Measurements from ENCODE around the gene HLTF.
"Not testable (repeated sequence)": the region's sequence is repeated elsewhere in the genome, so short reads cannot be mapped to it uniquely, and the experiment has no call there.

Gene HLTF

DNA sequence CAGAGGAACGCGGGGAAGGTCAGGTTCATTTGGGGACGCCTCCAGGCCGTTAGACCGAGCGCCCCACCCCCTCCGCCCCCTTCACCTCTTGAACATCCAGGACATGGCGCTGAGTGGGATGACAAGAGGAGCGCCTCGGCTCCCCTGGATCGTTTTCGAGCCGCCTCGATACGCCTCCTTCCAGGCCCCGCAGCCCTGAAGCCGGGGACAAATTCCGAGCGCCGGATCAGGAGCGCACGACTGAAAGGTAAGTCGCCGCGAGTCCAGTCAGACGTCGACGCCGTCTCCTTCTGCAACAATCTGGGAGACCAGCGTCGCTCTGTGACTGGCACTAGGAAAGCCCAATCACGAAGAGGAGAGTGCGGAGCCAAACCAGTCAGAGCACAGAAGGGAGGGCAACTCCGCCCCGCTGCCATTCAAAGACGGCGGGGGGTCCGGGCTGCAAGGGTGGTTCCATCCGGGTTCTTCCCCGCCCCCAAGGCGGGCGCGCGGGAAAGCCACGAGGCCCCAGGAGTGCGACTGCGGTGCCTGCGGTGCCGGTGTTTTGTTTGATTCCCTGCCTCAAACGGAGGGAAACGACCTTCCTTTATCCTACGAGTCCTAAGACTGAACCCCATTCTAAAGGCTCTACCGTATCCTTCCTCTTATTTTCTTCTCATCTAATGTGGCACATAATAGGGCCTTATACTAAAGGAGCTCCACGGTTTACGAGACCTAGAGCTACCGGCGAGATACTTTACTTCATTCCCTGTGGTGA lies at the start of gene HLTF:
TSS of gene HLTF (minus strand) at position 302 of the 757 bp plus-strand sequence. CDS start at position 105, 197 bp downstream.
- peak; percentile 96 for DNase-seq

- no peak for DNase-seq
These were observed 48.2 kb upstream of the HLTF start for GRCh38 chr3:149134575-149134974.

DNA sequence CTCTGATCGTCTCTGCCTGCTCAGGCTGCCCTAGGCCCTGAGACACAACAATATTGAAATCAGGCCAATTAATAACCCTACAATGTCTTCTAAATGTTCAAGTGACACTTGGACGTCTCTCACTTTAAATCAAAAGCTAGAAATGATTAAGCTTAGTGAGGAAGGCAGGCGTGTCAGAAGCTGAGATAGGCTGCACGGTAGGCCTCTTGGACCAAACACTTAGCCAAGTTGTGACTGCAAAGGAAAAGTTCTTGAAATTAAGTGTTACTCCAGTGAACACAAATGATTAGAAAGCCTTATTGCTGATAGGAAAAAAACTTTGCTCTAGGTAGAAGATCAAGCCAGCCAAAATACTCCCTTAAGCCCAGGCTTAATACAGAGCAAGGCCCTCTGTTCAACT lies 45.3 kb upstream of the HLTF start:
- no peak for DNase-seq

DNA sequence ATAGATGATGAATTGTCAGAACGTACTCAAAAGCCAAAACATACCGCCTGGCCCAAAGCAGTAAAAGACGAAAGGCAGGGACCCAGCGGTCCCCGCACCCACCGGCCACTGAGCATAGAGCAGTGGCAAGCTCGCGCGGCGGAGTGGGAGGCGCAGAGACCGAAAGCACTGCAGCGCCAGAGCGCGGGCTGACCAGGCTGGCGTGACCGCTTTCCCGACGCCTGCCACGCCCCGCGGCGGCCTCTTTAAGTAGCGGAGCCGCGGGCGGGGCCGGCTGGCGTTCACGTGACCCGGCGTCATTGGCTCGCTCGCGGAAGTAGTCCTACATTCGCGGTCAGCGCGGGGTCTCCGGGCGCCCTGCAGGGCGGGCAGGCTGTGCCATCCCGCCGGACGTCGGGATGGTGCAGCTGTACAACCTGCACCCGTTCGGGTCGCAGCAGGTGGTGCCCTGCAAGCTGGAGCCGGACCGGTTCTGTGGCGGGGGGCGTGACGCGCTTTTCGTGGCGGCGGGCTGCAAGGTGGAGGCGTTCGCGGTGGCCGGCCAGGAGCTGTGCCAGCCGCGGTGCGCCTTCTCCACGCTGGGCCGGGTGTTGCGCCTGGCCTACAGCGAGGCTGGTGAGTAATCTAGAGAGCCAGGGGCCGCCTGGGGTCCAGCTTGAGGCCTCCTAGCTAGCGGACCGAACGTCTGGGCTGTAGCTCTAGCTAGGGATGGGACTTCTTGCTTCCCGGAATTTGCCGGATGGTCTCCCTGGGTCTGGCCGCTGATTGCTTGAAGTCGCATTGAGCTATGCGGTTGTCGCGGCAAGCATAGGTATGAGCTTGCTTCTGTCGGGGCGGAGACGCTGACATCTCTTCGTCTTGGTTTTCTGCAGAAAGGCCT lies 43.2 kb upstream of the HLTF start, which contains the start of gene HPS3:
TSS of gene HPS3 (plus strand) at position 313 of the 880 bp plus-strand sequence. CDS start at position 399, 86 bp downstream.
- peak; percentile 94 for DNase-seq

DNA sequence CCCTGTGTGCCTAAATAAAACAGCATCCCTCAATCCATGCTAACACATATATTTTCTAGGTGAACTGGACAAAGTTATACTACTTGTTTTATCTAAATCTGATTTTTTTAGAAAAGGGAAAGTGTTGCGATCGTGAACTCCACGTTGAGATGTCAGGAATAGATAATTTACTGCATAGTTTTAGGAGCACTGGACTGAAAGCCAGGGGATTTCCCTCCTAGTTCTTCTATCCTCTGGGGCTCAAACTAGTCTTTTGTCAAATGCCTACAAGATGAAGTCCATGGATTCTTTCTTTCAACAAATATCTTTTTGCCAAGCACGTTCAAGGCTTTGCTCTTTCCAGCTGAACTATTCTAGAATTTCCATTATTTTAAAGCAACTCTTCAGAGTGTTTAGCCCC lies 42.5 kb upstream of the HLTF start:
- no peak for DNase-seq

- no peak for DNase-seq
These were observed 36.6 kb upstream of the HLTF start for GRCh38 chr3:149122721-149123578.

DNA sequence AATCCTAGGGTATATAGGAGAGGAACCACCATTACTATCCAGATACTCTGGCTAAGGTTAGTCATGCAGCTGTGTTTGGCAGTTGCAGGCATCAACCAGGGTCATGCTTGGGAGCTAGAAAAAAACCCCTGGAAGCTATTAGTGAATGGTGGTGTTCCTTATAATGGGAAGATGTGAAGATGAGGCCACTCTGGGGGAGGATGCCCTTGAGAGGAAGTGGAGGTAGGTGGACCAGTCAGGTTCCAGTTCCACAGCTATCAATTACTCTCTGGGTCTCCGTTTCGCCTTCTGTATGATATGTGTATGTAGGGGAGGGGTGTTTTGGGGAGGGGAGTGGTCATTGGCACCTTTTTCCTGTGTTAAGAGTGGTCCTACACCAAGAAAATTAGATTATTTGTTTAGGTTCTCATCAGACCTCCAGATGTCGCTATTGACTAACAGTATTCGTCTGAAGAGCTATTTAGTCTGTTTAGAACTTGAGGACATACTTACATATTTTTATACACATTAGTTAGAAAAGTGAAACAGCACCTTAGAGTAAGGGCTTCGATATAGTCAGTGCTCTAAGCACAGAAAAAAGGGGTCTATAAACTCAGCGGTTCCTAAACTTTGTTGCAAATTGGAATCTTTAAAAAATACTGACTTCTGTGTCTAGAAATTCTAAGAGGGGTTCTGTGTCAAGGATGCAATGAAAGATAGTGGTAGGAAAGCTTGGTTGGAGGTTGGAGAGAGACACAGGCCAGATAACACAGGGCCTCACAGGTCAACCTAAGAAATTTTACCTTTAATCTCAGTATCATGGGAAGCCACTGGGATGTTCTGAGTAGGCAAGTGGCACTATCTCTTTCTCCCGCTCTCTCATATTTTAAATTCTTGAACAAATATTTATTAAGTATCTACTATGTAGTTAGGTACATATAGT lies 34.0 kb upstream of the HLTF start:
- DNase-seq, result peak; percentile 83

DNA sequence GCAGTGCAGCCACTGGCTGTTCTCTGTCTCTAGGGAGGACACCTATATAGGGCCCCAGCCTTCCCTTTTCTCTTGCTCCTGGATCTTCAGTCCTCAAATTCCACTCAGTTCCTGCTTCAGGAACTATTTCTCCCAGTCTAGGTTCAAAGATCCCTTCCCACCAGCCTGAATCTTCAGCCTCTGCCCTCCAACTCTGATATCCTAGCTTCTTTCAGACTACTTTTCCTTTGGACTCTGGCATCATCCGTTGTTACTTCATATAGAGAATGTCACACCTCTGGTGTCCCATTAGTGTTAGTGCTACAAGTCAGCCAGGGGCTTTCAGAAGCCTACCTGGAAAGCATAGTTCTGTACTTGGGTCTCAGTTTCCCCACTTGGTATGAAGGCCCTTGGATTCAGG lies 33.1 kb upstream of the HLTF start:
- no peak for DNase-seq

DNA sequence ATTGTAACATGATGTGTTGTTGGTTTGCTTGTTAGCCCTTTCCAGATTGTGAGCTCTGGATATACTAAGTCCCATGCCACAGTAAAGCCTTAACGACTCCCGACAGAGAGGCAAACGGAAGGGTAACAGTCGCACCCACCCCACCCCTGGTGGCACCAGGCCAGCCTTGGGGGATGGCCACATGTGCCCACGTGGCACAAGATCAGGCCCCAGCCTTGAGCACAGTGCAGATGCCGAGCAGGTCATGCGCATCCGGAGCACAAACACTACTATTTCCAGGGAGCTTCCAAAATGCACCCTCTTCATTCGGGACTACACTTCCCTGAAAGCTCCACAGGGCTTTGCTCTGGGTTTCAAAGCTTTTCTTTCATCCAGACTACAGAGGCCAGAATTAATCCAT lies 32.4 kb upstream of the HLTF start:
- DNase-seq, result no peak

GRCh38 chr3:149115114-149115513 lies 28.8 kb upstream of the HLTF start:
- no peak for DNase-seq

DNA sequence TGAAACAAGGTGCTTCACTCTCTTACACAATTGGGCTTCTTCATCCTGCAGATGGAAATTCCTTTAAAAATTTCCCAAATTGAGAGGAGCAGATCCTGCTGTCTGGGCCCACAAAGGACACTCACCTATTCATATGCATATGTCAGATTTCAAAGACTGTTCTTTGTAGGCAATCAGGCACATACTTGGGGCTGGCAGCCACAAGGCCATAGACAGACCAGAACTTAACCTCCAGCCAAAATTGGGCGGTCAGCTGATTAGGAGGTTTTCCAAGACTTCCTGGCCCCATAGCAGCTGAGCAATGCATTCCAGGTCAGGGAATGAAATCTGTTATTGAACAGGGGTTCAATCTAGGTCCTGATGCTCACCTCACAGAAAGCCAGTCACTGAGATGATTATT lies 28.1 kb upstream of the HLTF start:
- peak; percentile 10 for DNase-seq

DNA sequence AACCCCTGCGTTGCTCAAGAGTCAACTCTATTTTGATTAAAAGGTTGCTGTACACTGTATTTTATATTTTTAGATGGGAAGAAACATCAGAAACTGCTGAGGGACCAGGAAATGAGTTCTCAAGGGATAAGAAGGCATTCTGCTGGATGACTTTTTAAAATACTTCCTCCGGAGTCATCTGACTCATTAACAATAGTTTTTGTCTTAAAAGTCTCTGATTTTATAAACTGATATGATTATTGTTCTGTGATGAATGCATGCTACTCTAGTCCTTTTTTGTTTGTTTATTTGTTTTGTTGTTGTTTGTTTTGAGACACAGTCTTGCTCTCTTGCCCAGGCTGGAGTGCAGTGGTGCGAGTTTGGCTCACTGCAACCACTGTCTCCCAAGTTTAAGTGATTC lies 18.2 kb upstream of the HLTF start:
- DNase-seq, result no peak

- no peak for DNase-seq
These were observed 15.3 kb upstream of the HLTF start for GRCh38 chr3:149101641-149102040.

GRCh38 chr3:149101154-149101553 lies 14.8 kb upstream of the HLTF start:
- DNase-seq, result no peak

GRCh38 chr3:149097987-149098386 lies 11.7 kb upstream of the HLTF start:
- DNase-seq, result not testable (repeated sequence)

DNA sequence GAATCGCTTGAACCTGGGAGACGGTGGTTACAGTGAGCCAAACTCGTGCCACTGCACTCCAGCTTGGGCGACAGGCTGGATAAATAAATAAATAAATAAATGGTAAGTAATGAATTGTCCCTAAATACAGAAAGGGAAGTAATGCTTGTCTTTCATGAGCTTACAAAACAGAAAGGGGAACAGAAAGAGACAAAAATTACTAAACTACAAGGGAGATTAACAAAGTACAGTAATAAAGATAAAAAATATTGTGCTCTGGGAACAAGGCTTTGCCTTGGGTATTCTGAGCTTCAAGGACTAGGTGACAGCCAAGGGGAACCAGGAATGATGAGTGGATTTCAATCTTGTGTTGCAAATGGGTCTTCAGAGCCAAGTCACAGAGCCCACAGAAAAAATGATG lies 9.2 kb upstream of the HLTF start:
- no peak for DNase-seq

DNA sequence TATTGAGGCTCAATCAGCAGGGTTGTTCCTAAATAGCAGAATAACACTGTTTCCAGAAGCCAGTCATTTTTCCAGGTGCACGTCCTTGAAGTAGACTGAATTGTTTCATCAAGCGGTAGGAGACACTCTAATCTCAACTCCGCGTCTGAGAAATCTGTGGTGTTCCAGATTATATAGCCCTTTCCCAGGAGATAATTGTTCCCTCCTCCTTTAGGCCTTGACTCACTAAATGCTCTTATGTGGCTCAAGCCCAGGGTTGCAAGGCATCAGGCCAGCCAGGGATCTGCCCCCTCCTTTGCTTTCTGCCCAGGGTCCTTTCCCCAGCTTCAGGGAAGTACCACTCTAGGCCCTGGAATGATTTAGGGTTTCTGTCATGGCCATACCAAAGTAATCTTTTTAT lies 5.7 kb upstream of the HLTF start:
- no peak for DNase-seq

DNA sequence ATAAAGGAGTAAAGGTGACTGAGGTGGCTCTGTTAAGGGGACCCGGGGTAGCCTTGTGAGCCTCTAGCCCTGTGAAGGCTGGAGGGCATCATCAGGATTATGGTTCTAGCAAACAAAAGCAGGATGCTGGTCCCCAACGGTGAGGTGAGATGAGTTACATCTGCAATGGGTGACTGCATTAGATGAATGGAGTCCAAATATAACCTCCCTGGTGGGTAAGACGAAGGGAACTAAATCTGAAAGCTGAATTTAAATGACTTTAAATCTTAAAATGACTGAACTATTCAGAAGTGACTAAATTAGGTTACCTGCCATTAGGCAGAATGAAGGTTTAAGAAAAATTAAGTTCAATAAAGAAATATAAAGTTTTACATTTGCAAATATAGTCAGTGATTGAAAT lies 4.6 kb upstream of the HLTF start:
- DNase-seq, result no peak

DNA sequence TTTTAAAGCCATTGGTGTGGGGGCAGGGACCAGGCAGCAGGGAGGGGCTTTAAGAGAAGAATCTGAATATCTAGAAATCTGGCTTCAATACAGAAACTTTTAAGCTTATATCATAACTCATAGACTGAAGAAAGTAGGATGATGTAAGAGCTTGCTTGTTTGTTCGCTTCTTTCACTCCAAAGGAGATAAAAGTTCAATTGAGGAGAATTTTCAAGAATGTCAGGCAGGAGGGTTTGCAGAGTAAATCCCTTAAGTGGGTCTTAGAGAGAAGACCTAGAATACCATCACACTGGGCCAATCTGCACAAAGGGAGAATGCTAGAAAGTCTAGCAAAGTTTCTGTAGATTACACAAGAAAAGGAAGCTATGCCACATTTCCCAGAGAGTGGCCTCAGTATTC lies 4.1 kb upstream of the HLTF start:
- DNase-seq, result no peak

DNA sequence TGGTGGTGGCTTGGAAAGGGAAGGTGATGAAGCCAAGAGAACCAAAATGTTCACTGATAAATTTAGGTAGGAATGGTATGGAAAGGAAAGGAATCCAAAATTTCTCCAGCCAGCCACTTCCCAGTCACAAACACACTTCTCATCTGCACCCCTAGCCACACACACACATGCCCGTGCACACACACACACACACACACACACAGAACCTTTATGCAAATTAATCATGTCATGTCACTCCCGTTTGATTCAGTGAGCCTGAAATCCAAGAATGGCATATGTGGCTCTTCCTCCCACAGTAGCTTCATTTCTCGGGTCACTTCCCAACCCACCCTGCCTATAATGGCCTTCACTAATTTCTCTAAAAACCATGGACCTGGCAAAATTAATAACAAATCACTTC lies 3.1 kb upstream of the HLTF start:
- DNase-seq, result no peak

GRCh38 chr3:149087208-149087607 lies 875 bp upstream of the HLTF start:
- DNase-seq, result no peak

DNA sequence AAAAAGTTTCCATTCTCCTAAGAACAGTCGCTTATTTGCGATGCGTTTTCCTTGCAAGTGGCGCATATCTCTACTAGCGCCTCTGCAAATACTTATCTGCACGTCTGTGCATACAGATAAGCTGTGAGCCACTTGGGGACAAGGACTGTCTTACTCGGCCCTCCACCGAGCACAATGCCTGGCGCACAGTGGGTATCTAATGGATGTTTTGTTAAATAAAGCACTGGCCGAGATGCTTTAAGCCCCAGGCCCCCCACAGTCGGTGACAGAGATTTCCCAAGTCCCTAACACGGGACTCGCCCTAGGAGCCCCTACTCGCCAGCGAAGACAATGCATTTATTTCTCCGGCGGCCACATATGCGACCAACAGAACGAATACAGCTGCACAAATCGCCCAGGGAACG lies 503 bp downstream of the HLTF start:
- no peak for DNase-seq

Data from midbrain (tissue), 1 donor.